ENCODE results near the gene PTPRC.

Gene PTPRC

GRCh38 chr1:198649232-198649967, 10.6 kb downstream of the PTPRC start:
- H3K4me1 ChIP-seq (ENCODE audit: control insufficient read depth in 1 of 2, insufficient read depth in 2 of 2, low read length in 2 of 2) = no peaks in the 10 kb centered on the region
- no peaks in the 10 kb centered on the region for H3K36me3 ChIP-seq (ENCODE audit: control insufficient read depth in 1 of 2, insufficient read depth in 2 of 2, low read length in 2 of 2)
- H3K27me3 ChIP-seq (ENCODE audit: low read depth, low read length) = no peaks in the 10 kb centered on the region
- no peak overlapping the region for H3K27ac ChIP-seq (ENCODE audit: low read length)
- no peak overlapping the region for H3K4me3 ChIP-seq (ENCODE audit: low read depth in 1 of 2, low read length in 2 of 2)
- no peaks in the 10 kb centered on the region for H3K9me3 ChIP-seq (ENCODE audit: control insufficient read depth in 1 of 2, low read length in 2 of 2)

GRCh38 chr1:198649968-198650338, 11.1 kb downstream of the PTPRC start:
- H3K27me3 ChIP-seq (ENCODE audit: low read depth, low read length) = no peaks in the 10 kb centered on the region
- H3K27ac ChIP-seq (ENCODE audit: low read length) = no peak overlapping the region
- H3K9me3 ChIP-seq (ENCODE audit: control insufficient read depth in 1 of 2, low read length in 2 of 2) = no peaks in the 10 kb centered on the region

GRCh38 chr1:198650506-198650905, 11.7 kb downstream of the PTPRC start:
- H3K4me3 ChIP-seq (ENCODE audit: low read depth in 1 of 2, low read length in 2 of 2) = no peak overlapping the region
- H3K27ac ChIP-seq (ENCODE audit: low read length) = no peak overlapping the region
- H3K4me1 ChIP-seq (ENCODE audit: control insufficient read depth in 1 of 2, insufficient read depth in 2 of 2, low read length in 2 of 2) = no peaks in the 10 kb centered on the region
- H3K27me3 ChIP-seq (ENCODE audit: low read depth, low read length) = no peaks in the 10 kb centered on the region
- no peaks in the 10 kb centered on the region for H3K36me3 ChIP-seq (ENCODE audit: control insufficient read depth in 1 of 2, insufficient read depth in 2 of 2, low read length in 2 of 2)
- H3K9me3 ChIP-seq (ENCODE audit: control insufficient read depth in 1 of 2, low read length in 2 of 2) = no peaks in the 10 kb centered on the region

More at GRCh38 chr1:198649968-198650338, 11.1 kb downstream of the PTPRC start:
- no peaks in the 10 kb centered on the region for H3K4me1 ChIP-seq (ENCODE audit: control insufficient read depth in 1 of 2, insufficient read depth in 2 of 2, low read length in 2 of 2)
- no peaks in the 10 kb centered on the region for H3K36me3 ChIP-seq (ENCODE audit: control insufficient read depth in 1 of 2, insufficient read depth in 2 of 2, low read length in 2 of 2)
- no peak overlapping the region for H3K4me3 ChIP-seq (ENCODE audit: low read depth in 1 of 2, low read length in 2 of 2)

GRCh38 chr1:198651650-198652400, 13.0 kb downstream of the PTPRC start:
- no peaks in the 10 kb centered on the region for H3K27me3 ChIP-seq (ENCODE audit: low read depth, low read length)
- no peaks in the 10 kb centered on the region for H3K9me3 ChIP-seq (ENCODE audit: control insufficient read depth in 1 of 2, low read length in 2 of 2)
- H3K4me1 ChIP-seq (ENCODE audit: control insufficient read depth in 1 of 2, insufficient read depth in 2 of 2, low read length in 2 of 2) = no peaks in the 10 kb centered on the region
- no peak overlapping the region for H3K27ac ChIP-seq (ENCODE audit: low read length)
- no peak overlapping the region for H3K4me3 ChIP-seq (ENCODE audit: low read depth in 1 of 2, low read length in 2 of 2)
- no peaks in the 10 kb centered on the region for H3K36me3 ChIP-seq (ENCODE audit: control insufficient read depth in 1 of 2, insufficient read depth in 2 of 2, low read length in 2 of 2)

- H3K4me1 ChIP-seq (ENCODE audit: control insufficient read depth in 1 of 2, insufficient read depth in 2 of 2, low read length in 2 of 2) = peaks cover 0 to 3% of the 10 kb centered on the region in 2 donors
- H3K27ac ChIP-seq (ENCODE audit: low read length) = no peak overlapping the region
- no peaks in the 10 kb centered on the region for H3K36me3 ChIP-seq (ENCODE audit: control insufficient read depth in 1 of 2, insufficient read depth in 2 of 2, low read length in 2 of 2)
Measured at GRCh38 chr1:198653808-198654413, 15.1 kb downstream of the PTPRC start.

GRCh38 chr1:198655459-198656121, 16.8 kb downstream of the PTPRC start:
- Histone ChIP-seq H3K36me3 (ENCODE audit: control insufficient read depth in 1 of 2, insufficient read depth in 2 of 2, low read length in 2 of 2) (no peaks in the 10 kb centered on the region), H3K27ac (ENCODE audit: low read length) (peak overlapping the region; percentile 25), H3K9me3 (ENCODE audit: control insufficient read depth in 1 of 2, low read length in 2 of 2) (no peaks in the 10 kb centered on the region), H3K27me3 (ENCODE audit: low read depth, low read length) (no peaks in the 10 kb centered on the region), H3K4me1 (ENCODE audit: control insufficient read depth in 1 of 2, insufficient read depth in 2 of 2, low read length in 2 of 2) (peaks cover 0 to 3% of the 10 kb centered on the region in 2 donors), H3K4me3 (ENCODE audit: low read depth in 1 of 2, low read length in 2 of 2) (no peak overlapping the region)

More at GRCh38 chr1:198653808-198654413, 15.1 kb downstream of the PTPRC start:
- H3K9me3 ChIP-seq (ENCODE audit: control insufficient read depth in 1 of 2, low read length in 2 of 2) = no peaks in the 10 kb centered on the region
- H3K27me3 ChIP-seq (ENCODE audit: low read depth, low read length) = no peaks in the 10 kb centered on the region
- H3K4me3 ChIP-seq (ENCODE audit: low read depth in 1 of 2, low read length in 2 of 2) = no peak overlapping the region

- H3K4me3 ChIP-seq (ENCODE audit: low read depth in 1 of 2, low read length in 2 of 2) = no peak overlapping the region
- H3K36me3 ChIP-seq (ENCODE audit: control insufficient read depth in 1 of 2, insufficient read depth in 2 of 2, low read length in 2 of 2) = no peaks in the 10 kb centered on the region
- H3K9me3 ChIP-seq (ENCODE audit: control insufficient read depth in 1 of 2, low read length in 2 of 2) = no peaks in the 10 kb centered on the region
- peak overlapping the region; percentile 25 for H3K27ac ChIP-seq (ENCODE audit: low read length)
- H3K27me3 ChIP-seq (ENCODE audit: low read depth, low read length) = no peaks in the 10 kb centered on the region
- peaks cover 0 to 3% of the 10 kb centered on the region in 2 donors for H3K4me1 ChIP-seq (ENCODE audit: control insufficient read depth in 1 of 2, insufficient read depth in 2 of 2, low read length in 2 of 2)
Measured at GRCh38 chr1:198656500-198656932, 17.7 kb downstream of the PTPRC start.

- peak overlapping the region; percentile 54 for H3K27ac ChIP-seq (ENCODE audit: low read length)
Measured at GRCh38 chr1:198657550-198658064, 18.8 kb downstream of the PTPRC start.

GRCh38 chr1:198660341-198661261, 21.8 kb downstream of the PTPRC start:
- Histone ChIP-seq H3K9me3 (ENCODE audit: control insufficient read depth in 1 of 2, low read length in 2 of 2) (no peaks in the 10 kb centered on the region), H3K4me3 (ENCODE audit: low read depth in 1 of 2, low read length in 2 of 2) (no peak overlapping the region), H3K27me3 (ENCODE audit: low read depth, low read length) (no peaks in the 10 kb centered on the region), H3K36me3 (ENCODE audit: control insufficient read depth in 1 of 2, insufficient read depth in 2 of 2, low read length in 2 of 2) (no peaks in the 10 kb centered on the region), H3K4me1 (ENCODE audit: control insufficient read depth in 1 of 2, insufficient read depth in 2 of 2, low read length in 2 of 2) (peaks cover 0 to 3% of the 10 kb centered on the region in 2 donors), H3K27ac (ENCODE audit: low read length) (no peak overlapping the region)

More at GRCh38 chr1:198657550-198658064, 18.8 kb downstream of the PTPRC start:
- Histone ChIP-seq H3K36me3 (ENCODE audit: control insufficient read depth in 1 of 2, insufficient read depth in 2 of 2, low read length in 2 of 2) (no peaks in the 10 kb centered on the region), H3K9me3 (ENCODE audit: control insufficient read depth in 1 of 2, low read length in 2 of 2) (no peaks in the 10 kb centered on the region), H3K4me3 (ENCODE audit: low read depth in 1 of 2, low read length in 2 of 2) (peak overlapping the region in 1 of 2 donors; percentile 2), H3K4me1 (ENCODE audit: control insufficient read depth in 1 of 2, insufficient read depth in 2 of 2, low read length in 2 of 2) (peaks cover 0 to 3% of the 10 kb centered on the region in 2 donors), H3K27me3 (ENCODE audit: low read depth, low read length) (no peaks in the 10 kb centered on the region)

GRCh38 chr1:198662821-198663220, 24.0 kb downstream of the PTPRC start:
- Histone ChIP-seq H3K9me3 (ENCODE audit: control insufficient read depth in 1 of 2, low read length in 2 of 2) (no peaks in the 10 kb centered on the region), H3K4me3 (ENCODE audit: low read depth in 1 of 2, low read length in 2 of 2) (no peak overlapping the region), H3K27ac (ENCODE audit: low read length) (no peak overlapping the region), H3K36me3 (ENCODE audit: control insufficient read depth in 1 of 2, insufficient read depth in 2 of 2, low read length in 2 of 2) (no peaks in the 10 kb centered on the region), H3K4me1 (ENCODE audit: control insufficient read depth in 1 of 2, insufficient read depth in 2 of 2, low read length in 2 of 2) (peaks cover 0 to 2% of the 10 kb centered on the region in 2 donors), H3K27me3 (ENCODE audit: low read depth, low read length) (no peaks in the 10 kb centered on the region)

Data from muscle layer of duodenum (tissue), 2 donors.